Islet of Langerhans (tissue), 1 donor: ENCODE data around the gene SLC6A6.
"Not testable (repeated sequence)": the region's sequence is repeated elsewhere in the genome, so short reads cannot be mapped to it uniquely, and the experiment has no call there.

Experiments used
- FAIRE-seq: peaks from one replicate; lab custom pipeline; 2011; peaks lifted over from hg19 to GRCh38; lab: Jason Lieb, UNC

SLC6A6 gene

DNA sequence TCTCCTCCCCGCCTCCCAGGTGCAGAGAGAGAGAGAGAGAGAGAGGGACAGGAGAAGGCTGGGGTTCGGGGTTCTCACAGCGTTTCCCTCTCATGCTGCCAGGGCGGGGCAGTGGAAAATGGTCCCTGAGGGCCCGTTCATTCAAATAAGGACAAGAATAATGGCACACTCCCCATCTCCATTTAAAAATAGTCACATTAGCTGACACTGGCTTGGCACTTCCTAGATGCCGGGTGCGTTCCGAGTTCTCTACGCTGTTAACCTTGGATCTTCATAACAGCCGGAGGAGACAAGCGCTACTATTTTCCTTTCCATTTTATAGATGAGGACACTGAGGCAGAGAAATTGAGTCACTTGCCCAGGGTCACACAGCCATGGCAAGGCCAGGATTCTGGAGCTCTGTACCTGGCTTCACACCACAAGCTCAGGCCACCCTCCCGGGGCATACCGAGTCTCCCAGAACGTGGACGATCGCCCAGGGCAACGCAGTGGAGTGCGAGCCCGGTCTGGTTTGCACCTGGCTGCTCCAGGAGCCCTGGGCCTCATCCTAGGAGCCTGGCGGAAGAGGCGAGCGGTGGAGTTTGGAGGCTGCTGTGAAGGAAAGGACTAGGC lies 608 bp upstream of the SLC6A6 start:
- no peak for FAIRE-seq

DNA sequence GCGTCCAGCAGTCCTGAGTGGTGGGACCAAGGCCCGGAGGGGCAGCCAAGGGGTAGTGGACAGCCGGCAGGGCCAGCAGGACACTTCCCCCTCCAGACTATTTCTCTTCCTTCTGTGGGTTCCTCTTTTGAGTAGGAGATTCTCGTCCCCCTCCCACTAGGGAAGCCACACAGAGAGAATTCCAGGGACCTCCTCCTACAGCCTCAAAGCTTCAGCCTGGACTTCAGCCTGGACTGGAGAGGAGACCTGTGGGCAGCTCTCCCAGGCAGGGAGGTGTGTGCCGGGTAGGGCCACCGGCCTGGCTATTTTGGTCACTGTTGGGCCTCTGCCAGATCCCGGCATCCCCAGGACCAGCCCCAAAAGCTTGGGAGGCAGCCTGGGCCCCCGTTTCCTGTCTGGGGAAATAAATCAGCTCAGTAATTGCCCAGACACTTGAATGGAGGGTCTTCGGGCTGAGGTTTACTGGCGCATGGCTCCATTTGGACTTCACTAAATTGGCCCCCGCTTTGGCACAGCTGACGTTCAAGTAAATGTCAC lies 1.3 kb downstream of the SLC6A6 start:
- no peak for FAIRE-seq

- no peak for FAIRE-seq
Observed at GRCh38 chr3:14404186-14404585, 1.8 kb downstream of the SLC6A6 start.

DNA sequence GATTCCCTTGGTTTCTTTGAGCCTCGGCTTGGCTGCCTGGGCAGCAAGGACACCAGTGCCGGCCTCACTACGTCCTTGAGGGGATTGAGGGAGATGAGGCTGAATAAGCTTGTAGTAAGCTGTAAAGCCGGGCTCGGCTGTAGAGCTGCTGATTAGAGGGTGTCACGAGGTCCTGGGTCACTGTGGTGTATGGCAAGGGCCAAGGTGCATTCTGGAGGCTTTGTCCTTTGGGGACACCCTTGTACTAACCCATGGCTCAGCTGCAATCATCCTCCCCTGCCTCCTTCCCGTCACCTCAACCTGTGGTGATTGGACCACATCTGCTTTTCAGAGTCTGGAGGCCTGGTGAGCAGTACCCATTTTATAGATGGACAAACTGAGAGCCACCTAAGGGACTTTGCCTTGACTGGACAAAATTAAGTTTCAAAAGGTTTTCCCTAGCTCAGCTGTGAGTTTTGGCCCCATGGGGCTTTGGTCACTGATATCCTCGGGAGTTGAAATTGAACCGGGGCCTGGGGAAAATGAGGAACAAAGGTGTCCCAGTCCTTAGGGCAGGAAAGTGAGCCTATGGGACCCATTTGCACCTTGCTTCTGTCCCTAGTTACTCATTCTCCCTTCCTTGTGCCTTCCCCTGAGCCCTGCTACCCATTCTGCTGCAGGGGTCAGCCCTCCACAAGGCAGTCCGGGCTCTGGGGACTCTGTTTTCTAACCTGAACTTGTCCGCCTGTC lies 2.4 kb downstream of the SLC6A6 start:
- no peak for FAIRE-seq

DNA sequence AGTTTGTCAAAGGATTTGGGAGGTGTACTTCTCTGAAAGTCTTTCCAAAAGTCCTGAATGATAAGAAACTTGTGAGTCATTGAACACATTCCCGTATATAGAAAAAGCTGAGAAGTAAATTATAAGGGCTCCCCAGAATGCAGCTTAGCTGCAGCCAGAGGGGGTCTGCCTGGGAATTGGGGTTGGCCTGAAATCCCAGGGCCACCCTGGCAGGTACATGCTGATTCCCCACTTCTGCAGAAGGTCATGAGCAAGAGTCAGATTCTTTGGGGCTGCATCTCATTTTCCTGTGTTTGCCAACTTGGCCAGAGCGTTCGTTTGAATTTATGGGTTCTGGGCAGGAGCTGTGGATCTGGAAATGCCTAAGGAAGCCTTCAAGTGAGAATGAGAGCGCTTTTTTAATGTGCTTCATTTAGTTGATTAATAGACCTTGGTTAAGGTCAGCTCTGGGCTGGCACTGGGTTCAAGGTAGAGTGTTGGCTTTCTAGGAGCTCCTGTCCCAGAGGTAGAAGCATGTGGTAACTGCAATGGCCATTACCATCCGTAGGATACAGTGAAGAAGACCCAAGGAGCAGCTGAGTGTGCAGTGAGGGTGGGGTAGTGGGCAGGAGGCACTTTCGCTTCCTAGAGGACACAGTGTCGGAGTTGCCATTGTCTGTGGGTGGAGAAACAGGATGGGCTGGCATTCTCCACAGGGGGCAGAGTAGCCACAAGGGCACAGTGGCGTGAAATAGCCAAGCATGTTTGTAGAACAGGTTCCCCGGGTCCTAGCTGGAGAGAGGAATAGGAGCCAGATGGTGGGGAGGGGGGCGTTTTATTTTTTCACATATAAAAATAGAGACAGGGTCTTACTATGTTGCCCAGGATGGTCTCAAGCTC lies 3.2 kb downstream of the SLC6A6 start:
- no peak for FAIRE-seq

GRCh38 chr3:14406336-14406735 lies 3.9 kb downstream of the SLC6A6 start:
- FAIRE-seq = no peak

DNA sequence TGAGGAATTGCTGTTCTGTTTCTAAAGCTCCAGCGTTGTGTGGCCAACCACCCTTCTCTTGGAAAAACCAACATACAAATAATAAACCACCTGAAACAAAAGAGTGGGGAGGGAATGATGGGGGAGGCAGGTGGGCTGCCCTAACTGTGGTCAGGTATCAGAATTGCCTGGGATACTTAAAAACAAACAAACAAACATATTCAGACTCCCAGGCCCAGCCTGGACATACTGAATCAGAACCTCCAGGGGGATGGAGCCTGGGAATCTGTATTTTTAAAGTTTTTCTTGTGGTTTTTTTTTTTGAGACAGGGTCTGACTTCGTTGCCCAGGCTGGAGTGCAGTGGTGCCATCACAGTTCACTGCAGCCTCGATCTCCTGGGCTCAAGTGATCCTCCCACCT lies 4.4 kb downstream of the SLC6A6 start:
- no peak for FAIRE-seq

- no peak for FAIRE-seq
Observed at GRCh38 chr3:14407203-14407602, 4.8 kb downstream of the SLC6A6 start.

- not testable (repeated sequence) for FAIRE-seq
Observed at GRCh38 chr3:14409779-14410063, 7.3 kb downstream of the SLC6A6 start.

GRCh38 chr3:14410106-14410502 lies 7.7 kb downstream of the SLC6A6 start:
- FAIRE-seq = no peak

DNA sequence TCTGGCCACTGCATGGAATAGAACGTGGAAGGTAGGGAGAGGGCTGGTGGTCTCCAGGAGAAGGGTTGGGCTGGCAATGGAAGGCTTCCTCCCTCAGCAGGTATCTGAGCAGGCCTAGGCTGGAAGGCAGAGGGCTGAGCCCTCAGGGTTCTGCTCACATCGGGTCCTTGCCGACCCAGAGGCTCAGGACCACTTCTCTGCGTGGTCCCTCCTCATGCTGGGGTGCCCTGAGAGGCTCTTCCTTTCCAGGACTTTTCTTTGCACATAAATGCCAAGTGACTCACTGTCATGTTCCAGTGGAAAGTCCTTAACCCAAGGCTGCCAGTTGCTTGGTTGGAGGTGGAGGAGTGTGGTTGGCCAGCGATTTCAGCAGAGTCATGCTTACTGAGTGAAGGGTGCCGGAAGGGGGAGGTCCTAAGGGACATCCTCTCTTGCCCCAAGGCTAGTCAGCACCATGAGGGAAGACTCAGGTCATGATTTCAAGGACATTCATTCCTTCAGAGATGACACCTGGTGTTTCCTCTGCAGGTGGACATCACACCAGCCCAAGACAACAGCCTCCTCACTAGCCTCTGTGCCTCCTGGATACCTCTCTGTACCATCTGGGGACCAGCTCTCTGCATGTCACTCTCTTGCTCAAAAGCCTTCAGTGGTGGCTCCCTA lies 8.2 kb downstream of the SLC6A6 start:
- no peak for FAIRE-seq

GRCh38 chr3:14411166-14411526 lies 8.7 kb downstream of the SLC6A6 start:
- FAIRE-seq = no peak

GRCh38 chr3:14411988-14412387 lies 9.6 kb downstream of the SLC6A6 start:
- FAIRE-seq = no peak

DNA sequence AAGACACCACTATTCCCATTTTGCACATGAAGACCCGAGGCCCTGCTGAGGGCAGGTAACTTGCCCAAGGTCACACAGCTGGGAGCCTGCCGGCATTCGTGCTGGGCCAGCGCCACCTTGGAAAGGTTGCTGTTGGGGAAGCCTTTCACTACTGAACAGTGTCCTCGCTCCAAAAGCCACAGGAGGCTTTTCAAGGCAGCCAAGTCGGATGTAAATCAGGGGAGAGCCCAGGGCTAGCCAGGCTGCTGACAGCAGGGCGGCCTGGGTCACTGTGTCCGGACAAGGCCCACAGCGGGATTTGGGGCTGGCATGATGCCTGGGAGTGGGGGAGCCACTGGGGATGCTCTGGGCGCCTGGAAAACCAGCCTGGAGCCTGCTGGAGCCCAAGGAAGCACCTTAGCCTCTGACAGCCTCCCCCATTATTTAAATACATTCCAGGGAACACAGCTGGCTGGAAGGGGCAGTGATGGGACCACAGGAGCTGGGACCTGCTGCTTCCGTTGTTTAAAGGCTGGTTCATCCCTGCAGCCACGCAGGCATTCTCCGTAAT lies 10.5 kb downstream of the SLC6A6 start:
- no peak for FAIRE-seq

DNA sequence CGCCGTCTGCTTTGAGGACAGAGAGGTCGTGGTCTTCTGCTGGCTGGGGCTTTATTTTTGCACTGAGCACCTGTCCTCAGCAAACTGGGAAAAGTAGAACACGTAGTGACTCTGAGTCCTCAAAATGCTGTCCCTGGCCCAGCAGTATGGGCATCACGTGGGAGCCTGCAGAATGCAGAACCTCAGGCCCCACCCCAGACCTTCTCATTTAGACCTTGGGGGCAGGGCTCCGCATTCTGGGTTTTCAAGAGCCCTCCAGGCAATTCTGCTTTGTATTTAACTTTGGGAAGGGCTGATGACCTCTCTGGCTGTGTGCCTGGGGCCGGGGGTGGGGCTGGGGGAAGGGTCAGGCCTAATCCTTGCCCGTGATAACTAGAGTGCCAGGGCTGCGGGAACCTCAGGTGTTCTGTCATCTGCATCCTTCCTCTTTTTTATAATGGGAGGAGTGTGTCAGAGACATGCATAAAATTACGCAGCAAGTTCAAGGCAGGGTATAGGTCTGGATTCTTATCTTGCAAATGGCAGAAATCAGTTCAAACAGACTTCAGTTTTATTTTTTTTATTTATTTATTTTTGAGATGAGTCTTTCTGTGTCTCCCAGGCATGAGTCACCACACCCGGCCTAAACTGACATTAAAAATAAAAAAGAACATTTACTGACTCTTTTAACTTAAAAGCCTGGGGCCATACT lies 11.1 kb downstream of the SLC6A6 start:
- FAIRE-seq = no peak

DNA sequence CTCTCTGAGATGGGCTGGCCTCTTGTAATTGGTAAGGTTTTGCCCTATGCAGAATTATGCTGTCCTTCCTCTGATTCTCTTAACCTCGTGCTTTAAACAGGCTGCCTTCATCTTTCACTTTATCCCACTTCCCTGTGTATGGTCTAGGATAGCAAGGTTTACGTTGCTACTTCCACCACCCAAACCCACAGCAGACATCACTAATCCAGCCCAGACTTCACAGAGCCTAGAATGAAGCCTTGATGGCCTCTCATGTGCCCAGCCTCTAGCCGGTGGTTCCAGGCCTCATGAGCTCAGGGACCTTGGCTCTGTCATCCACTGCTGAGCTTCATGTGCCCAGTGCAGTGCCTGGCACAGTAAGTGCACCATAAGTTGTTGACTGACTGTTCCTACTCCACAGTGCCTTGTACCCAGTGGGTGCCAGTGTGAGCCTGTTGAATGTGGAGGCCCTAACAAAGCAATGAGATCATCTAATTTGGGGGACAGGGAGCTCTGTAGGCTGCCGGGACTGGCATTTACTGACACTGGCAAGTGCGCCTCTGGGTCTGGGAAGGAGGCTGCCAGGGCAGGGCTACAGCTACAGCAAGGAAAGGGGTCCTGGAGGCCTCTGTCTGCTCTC lies 12.5 kb downstream of the SLC6A6 start:
- FAIRE-seq = no peak

GRCh38 chr3:14415501-14415900 lies 13.1 kb downstream of the SLC6A6 start:
- no peak for FAIRE-seq

DNA sequence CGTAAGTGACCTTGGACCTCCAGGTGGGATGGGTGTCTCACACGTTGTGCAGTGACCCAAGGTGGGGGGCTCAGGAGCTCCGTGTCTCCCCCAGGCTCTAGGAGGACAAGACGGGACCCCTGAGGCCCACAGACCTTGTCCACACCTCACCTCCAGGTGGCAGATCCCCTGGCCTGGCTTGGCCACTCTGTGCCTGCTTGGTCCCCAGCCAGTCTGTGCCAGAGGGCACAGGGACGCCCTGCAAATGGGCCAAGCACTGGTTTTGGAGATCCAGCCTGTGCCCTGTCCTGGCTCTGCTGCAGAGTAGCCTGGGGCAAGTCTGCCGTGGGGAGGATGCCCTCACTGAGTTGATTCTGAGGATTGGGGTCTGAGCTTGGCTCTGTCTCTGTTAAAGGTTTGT lies 14.0 kb downstream of the SLC6A6 start:
- FAIRE-seq = no peak

GRCh38 chr3:14418296-14419250 lies 16.2 kb downstream of the SLC6A6 start:
- FAIRE-seq = no peak
